ENCODE data around the gene UFSP1.
"Not testable (repeated sequence)": the region's sequence is repeated elsewhere in the genome, so short reads cannot be mapped to it uniquely, and the experiment has no call there.

UFSP1 gene

GRCh38 chr7:100854899-100855298 lies 34.6 kb downstream of the UFSP1 start:
- not testable (repeated sequence) for DNase-seq

GRCh38 chr7:100854146-100854895 lies 35.2 kb downstream of the UFSP1 start:
- DNase-seq: no peak

GRCh38 chr7:100852048-100852872 lies 37.3 kb downstream of the UFSP1 start, which contains the start of gene SLC12A9:
TSS of gene SLC12A9 (plus strand) at chr7:100852713. CDS start at chr7:100854198, 1,485 bp downstream.
- peak; percentile 82 for DNase-seq

GRCh38 chr7:100847360-100847759 lies 42.2 kb downstream of the UFSP1 start:
- no peak for DNase-seq

- DNase-seq: no peak
These were observed 48.9 kb downstream of the UFSP1 start for GRCh38 chr7:100840470-100841100.

- no peak for DNase-seq
These were observed 50.2 kb downstream of the UFSP1 start for GRCh38 chr7:100839361-100839760.

Measured in activated CD4-positive, alpha-beta T cell treated with anti-CD3 and anti-CD28 coated beads, Interleukin-2, amount 50 U/mL, for 1 hour (primary cell).